Stimulated activated naive B cell treated with anti-CD40 and anti-IgM and Interleukin-4, amounts not matched to agents 10 μg/mL and 1 μg/mL and 100 μg/mL, for 72 hours (primary cell): ENCODE results near the gene TAAR2.

Experiments used
- ATAC-seq, 2 donors: fragments of 150-1000 bp; cut with Tn5 transposase; replicated peaks; 2 replicates each; pipeline ENCODE4 v1.10.0; 2021; ENCODE audit warnings: moderate library complexity in 1 of 2
- DNase-seq: peaks from one replicate; pipeline ENCODE4 v3.0.0; 2021
- H3K27ac Mint-ChIP-seq: one replicate; pipeline ENCODE4 v1.8.0; 2022; ENCODE audit warnings: mild to moderate bottlenecking, mixed read lengths
- H3K27me3 Mint-ChIP-seq, 2 donors: one replicate each; pipeline ENCODE4 v1.8.0; 2022; ENCODE audit warnings: mixed read lengths in 2 of 2
- H3K36me3 Mint-ChIP-seq, 2 donors: one replicate each; pipeline ENCODE4 v1.8.0; 2022; ENCODE audit warnings: mixed read lengths in 2 of 2, mild to moderate bottlenecking in 1 of 2
- H3K4me1 Mint-ChIP-seq, 2 donors: one replicate each; pipeline ENCODE4 v1.8.0; 2022; ENCODE audit warnings: mixed read lengths in 2 of 2, mild to moderate bottlenecking in 1 of 2
- H3K4me3 Mint-ChIP-seq, 2 donors: one replicate each; pipeline ENCODE4 v1.8.0; 2022; ENCODE audit warnings: mild to moderate bottlenecking in 2 of 2, mixed read lengths in 2 of 2, moderate library complexity in 1 of 2
- H3K9me3 Mint-ChIP-seq, 2 donors: one replicate each; pipeline ENCODE4 v1.8.0; 2022; ENCODE audit warnings: mixed read lengths in 2 of 2, mild to moderate bottlenecking in 1 of 2

The TAAR2 gene

GRCh38 chr6:132624175-132624574, at the start of gene TAAR2:
Gene TAAR2 (minus strand): TSS chr6:132624275. CDS start chr6:132624275, 0 bp downstream.
- no peak within 1 kb of the TSS for H3K4me3 Mint-ChIP-seq
- H3K36me3 Mint-ChIP-seq: no peaks in the 10 kb centered on the region
- DNase-seq: no peak
- H3K27ac Mint-ChIP-seq: no peak within 1 kb of the TSS
- no peaks in the 10 kb centered on the region for H3K4me1 Mint-ChIP-seq
- no peak for ATAC-seq
- peaks cover 0 to 6% of the 10 kb centered on the region in 2 donors for H3K9me3 Mint-ChIP-seq
- H3K27me3 Mint-ChIP-seq: peaks cover 20 to 36% of the 10 kb centered on the region in 2 donors

GRCh38 chr6:132673376-132674094, 49.5 kb upstream of the TAAR2 start:
- no peaks in the 10 kb centered on the region for H3K9me3 Mint-ChIP-seq
- no peaks in the 10 kb centered on the region for H3K36me3 Mint-ChIP-seq
- peaks cover 4 to 9% of the 10 kb centered on the region in 2 donors for H3K4me1 Mint-ChIP-seq
- H3K27ac Mint-ChIP-seq: no peak overlapping the region
- H3K27me3 Mint-ChIP-seq: peaks cover 5 to 9% of the 10 kb centered on the region in 2 donors
- ATAC-seq (no peak), DNase-seq (no peak)
- H3K4me3 Mint-ChIP-seq: no peak overlapping the region

- H3K27me3 Mint-ChIP-seq: peaks cover 4 to 5% of the 10 kb centered on the region in 2 donors
- H3K4me1 Mint-ChIP-seq: peaks cover 4 to 9% of the 10 kb centered on the region in 2 donors
- no peaks in the 10 kb centered on the region for H3K36me3 Mint-ChIP-seq
- H3K27ac Mint-ChIP-seq: no peak overlapping the region
- ATAC-seq: no peak
- no peaks in the 10 kb centered on the region for H3K9me3 Mint-ChIP-seq
- no peak overlapping the region for H3K4me3 Mint-ChIP-seq
- no peak for DNase-seq
Measured at GRCh38 chr6:132671295-132671694, 47.2 kb upstream of the TAAR2 start.

GRCh38 chr6:132669690-132670291, 45.7 kb upstream of the TAAR2 start:
- Mint-ChIP-seq H3K36me3 (no peaks in the 10 kb centered on the region), H3K4me1 (peaks cover 7 to 9% of the 10 kb centered on the region in 2 donors), H3K4me3 (peak overlapping the region in 1 of 2 donors; percentile 66), H3K9me3 (no peaks in the 10 kb centered on the region), H3K27me3 (peaks cover 4 to 5% of the 10 kb centered on the region in 2 donors), H3K27ac (peak overlapping the region; percentile 37)
- peak; percentile 56 to 62 for ATAC-seq
- DNase-seq: no peak

GRCh38 chr6:132666118-132666517, 42.0 kb upstream of the TAAR2 start:
- peaks cover 4 to 5% of the 10 kb centered on the region in 2 donors for H3K27me3 Mint-ChIP-seq
- ATAC-seq (no peak), DNase-seq (no peak)
- no peaks in the 10 kb centered on the region for H3K36me3 Mint-ChIP-seq
- H3K9me3 Mint-ChIP-seq: no peaks in the 10 kb centered on the region
- H3K27ac Mint-ChIP-seq: no peak overlapping the region
- peaks cover 7 to 9% of the 10 kb centered on the region in 2 donors for H3K4me1 Mint-ChIP-seq
- no peak overlapping the region for H3K4me3 Mint-ChIP-seq

GRCh38 chr6:132664309-132665034, 40.4 kb upstream of the TAAR2 start:
- Mint-ChIP-seq H3K36me3 (no peaks in the 10 kb centered on the region), H3K9me3 (no peaks in the 10 kb centered on the region), H3K27me3 (no peaks in the 10 kb centered on the region), H3K4me1 (peaks cover 0 to 2% of the 10 kb centered on the region in 2 donors), H3K27ac (no peak overlapping the region), H3K4me3 (no peak overlapping the region)
- ATAC-seq (no peak), DNase-seq (no peak)

- DNase-seq (no peak), ATAC-seq (no peak)
- Mint-ChIP-seq H3K27me3 (no peaks in the 10 kb centered on the region), H3K36me3 (no peaks in the 10 kb centered on the region), H3K9me3 (no peaks in the 10 kb centered on the region), H3K4me3 (no peak overlapping the region), H3K27ac (no peak overlapping the region), H3K4me1 (peaks cover 0 to 2% of the 10 kb centered on the region in 2 donors)
Measured at GRCh38 chr6:132663661-132664060, 39.6 kb upstream of the TAAR2 start.

GRCh38 chr6:132661906-132662305, 37.8 kb upstream of the TAAR2 start:
- Mint-ChIP-seq H3K27me3 (no peaks in the 10 kb centered on the region), H3K4me3 (no peak overlapping the region), H3K4me1 (peaks cover 0 to 2% of the 10 kb centered on the region in 2 donors), H3K9me3 (no peaks in the 10 kb centered on the region), H3K27ac (no peak overlapping the region), H3K36me3 (no peaks in the 10 kb centered on the region)
- DNase-seq (no peak), ATAC-seq (no peak)

GRCh38 chr6:132659082-132659481, 35.0 kb upstream of the TAAR2 start, which contains the start of gene TAAR1:
Gene TAAR1 (minus strand): TSS chr6:132659182. CDS start chr6:132646003, 13,179 bp downstream.
- no peak within 1 kb of the TSS for H3K27ac Mint-ChIP-seq
- no peaks in the 10 kb centered on the region for H3K36me3 Mint-ChIP-seq
- no peaks in the 10 kb centered on the region for H3K9me3 Mint-ChIP-seq
- no peaks in the 10 kb centered on the region for H3K27me3 Mint-ChIP-seq
- DNase-seq: no peak
- no peaks in the 10 kb centered on the region for H3K4me1 Mint-ChIP-seq
- ATAC-seq: no peak
- H3K4me3 Mint-ChIP-seq: no peak within 1 kb of the TSS

- H3K4me1 Mint-ChIP-seq: no peaks in the 10 kb centered on the region
- H3K27ac Mint-ChIP-seq: no peak overlapping the region
- no peaks in the 10 kb centered on the region for H3K36me3 Mint-ChIP-seq
- H3K27me3 Mint-ChIP-seq: no peaks in the 10 kb centered on the region
- H3K9me3 Mint-ChIP-seq: no peaks in the 10 kb centered on the region
- ATAC-seq (peak; percentile 65 to 71), DNase-seq (no peak)
- H3K4me3 Mint-ChIP-seq: no peak overlapping the region
Measured at GRCh38 chr6:132651062-132651461, 27.0 kb upstream of the TAAR2 start.

GRCh38 chr6:132650429-132650828, 26.4 kb upstream of the TAAR2 start:
- DNase-seq (no peak), ATAC-seq (no peak)
- H3K4me3 Mint-ChIP-seq: no peak overlapping the region
- no peaks in the 10 kb centered on the region for H3K9me3 Mint-ChIP-seq
- no peaks in the 10 kb centered on the region for H3K27me3 Mint-ChIP-seq
- no peaks in the 10 kb centered on the region for H3K36me3 Mint-ChIP-seq
- no peak overlapping the region for H3K27ac Mint-ChIP-seq
- H3K4me1 Mint-ChIP-seq: no peaks in the 10 kb centered on the region

- DNase-seq (no peak), ATAC-seq (no peak)
- H3K27ac Mint-ChIP-seq: no peak overlapping the region
- no peaks in the 10 kb centered on the region for H3K36me3 Mint-ChIP-seq
- H3K27me3 Mint-ChIP-seq: no peaks in the 10 kb centered on the region
- no peak overlapping the region for H3K4me3 Mint-ChIP-seq
- no peaks in the 10 kb centered on the region for H3K9me3 Mint-ChIP-seq
- H3K4me1 Mint-ChIP-seq: peaks cover 0 to under 1% of the 10 kb centered on the region in 2 donors
Measured at GRCh38 chr6:132648828-132649227, 24.8 kb upstream of the TAAR2 start.

- DNase-seq (no peak), ATAC-seq (peak; percentile 49 to 56)
- H3K36me3 Mint-ChIP-seq: no peaks in the 10 kb centered on the region
- no peak overlapping the region for H3K27ac Mint-ChIP-seq
- no peaks in the 10 kb centered on the region for H3K9me3 Mint-ChIP-seq
- no peak overlapping the region for H3K4me3 Mint-ChIP-seq
- no peaks in the 10 kb centered on the region for H3K27me3 Mint-ChIP-seq
- H3K4me1 Mint-ChIP-seq: peaks cover 0 to 5% of the 10 kb centered on the region in 2 donors
Measured at GRCh38 chr6:132648356-132648755, 24.3 kb upstream of the TAAR2 start.

- Mint-ChIP-seq H3K27me3 (peaks cover 1 to 8% of the 10 kb centered on the region in 2 donors), H3K4me3 (no peak overlapping the region), H3K36me3 (no peaks in the 10 kb centered on the region), H3K9me3 (no peaks in the 10 kb centered on the region), H3K4me1 (peaks cover 0 to 5% of the 10 kb centered on the region in 2 donors), H3K27ac (no peak overlapping the region)
- no peak for DNase-seq
- peak; percentile 39 to 51 for ATAC-seq
Measured at GRCh38 chr6:132643547-132643946, 19.5 kb upstream of the TAAR2 start.
